ENCODE measurements around the gene LRCOL1. TPM values are rescaled to one million over a fixed set of nuclear protein-coding genes. Genes with fewer than 3 reads are reported as not detected.

LRCOL1 gene
- total and polyA plus RNA-seq, 10 of the 15 experiments (the other 5 are each of a cell fraction or from before 2014, with no cell fraction given), result not detected

GRCh38 chr12:132571598-132571997, 38.8 kb downstream of the LRCOL1 start:
- DNase-seq (ENCODE audit: low read depth, low spot score) (no peak), ATAC-seq (no peak), FAIRE-seq (no peak)
- 79% methylated on average over 12 of the region's 20 CpGs for WGBS (ENCODE audit: insufficient coverage, insufficient replicate concordance, low lambda C conversion rate, missing lambda C conversion rate)
- POLR2A ChIA-PET, result no interaction called here
- Histone ChIP-seq H3K27me3 (replicated peaks in 1 of 2; ENCODE audit: control insufficient read depth in 2 of 2, insufficient read depth in 2 of 2, low read length in 1 of 2) (no peaks in the 10 kb centered on the region), H3K36me3 (ENCODE audit: control insufficient read depth in 2 of 2, insufficient read depth in 2 of 2, low read length in 1 of 2) (no peaks in the 10 kb centered on the region; a peak in 2 of 4 replicates), H3K9me3 (replicated peaks; ENCODE audit: control insufficient read depth, insufficient read depth, low read length) (no peaks in the 10 kb centered on the region), H3K27ac (ENCODE audit: control insufficient read depth, insufficient read depth) (no peak overlapping the region), H3K4me3 (no peak overlapping the region), H3K4me1 (ENCODE audit: control insufficient read depth, insufficient read depth, low read length) (no peaks in the 10 kb centered on the region), H3K79me2 (ENCODE audit: control insufficient read depth, insufficient read depth, low read length) (no peaks in the 10 kb centered on the region), H3K9ac (ENCODE audit: control insufficient read depth, insufficient read depth, low read length) (no peak overlapping the region), H2AFZ (ENCODE audit: control insufficient read depth, low read depth, low read length) (no peak overlapping the region), H4K20me1 (ENCODE audit: control insufficient read depth, insufficient read depth) (no peaks in the 10 kb centered on the region), H3K4me2 (ENCODE audit: control insufficient read depth, insufficient read depth) (no peak overlapping the region)
- no TSS peak for BruUV-seq (replicated peaks)
- in situ Hi-C loops (cut with MboI), result no loop called here
- CTCF ChIA-PET, result no interaction called here
- TF ChIP-seq STAT1 (conservative IDR thresholded peaks at IDR 0.05) (no peak), IKZF1 (conservative IDR thresholded peaks at IDR 0.05) (no peak), ZNF384 (IDR thresholded peaks at IDR 0.05; ENCODE audit: borderline replicate concordance, low read depth, low read length) (no peak), HDAC2 (IDR thresholded peaks at IDR 0.05) (no peak), GATAD2B (conservative IDR thresholded peaks at IDR 0.05; ENCODE audit: low read depth) (no peak), IRF4 (IDR thresholded peaks at IDR 0.05; ENCODE audit: low read depth, low read length) (no peak), SREBF1 (IDR thresholded peaks at IDR 0.05; ENCODE audit: low read length) (no peak), BCL3 (IDR thresholded peaks at IDR 0.05; ENCODE audit: borderline replicate concordance, insufficient read depth, low read depth, low read length, poor library complexity, severe bottlenecking) (no peak), CEBPZ (IDR thresholded peaks at IDR 0.05; ENCODE audit: low read depth, low read length) (no peak), SIX5 (IDR thresholded peaks at IDR 0.05; ENCODE audit: low read depth, low read length, severe bottlenecking) (no peak), ZBTB33 (IDR thresholded peaks at IDR 0.05) (no peak), ZBTB11 (CRISPR knock-in tag; IDR thresholded peaks at IDR 0.05) (no peak), NRF1 (conservative IDR thresholded peaks at IDR 0.05; ENCODE audit: low read depth, low read length) (no peak), ZNF207 (IDR thresholded peaks at IDR 0.05; ENCODE audit: borderline replicate concordance) (no peak), TCF3 (IDR thresholded peaks at IDR 0.05; ENCODE audit: borderline replicate concordance, insufficient read depth, low read depth, low read length) (no peak)
- SMC1A ChIA-PET (ENCODE audit: uncharacterized antibody, unreplicated experiment), result no interaction called here
- RAD21 ChIA-PET (ENCODE audit: unreplicated experiment), result no interaction called here
- intact Hi-C loops (cut with micrococcal nuclease; ENCODE audit: unreplicated experiment), result no loop called here
